Prostate gland (tissue), 2 donors: ENCODE measurements around the gene PVALB. TPM values are rescaled to one million over a fixed set of nuclear protein-coding genes. Genes with fewer than 3 reads are reported as not detected.

ENCODE experiments used
- DNase-seq: peaks from one replicate; pipeline ENCODE4 v3.0.0-alpha.2; 2019; ENCODE audit warnings: low spot score
- H3K27ac ChIP-seq, 2 donors: fragments of 200-600 bp; sonication (generic); 2 replicates each; pipeline ENCODE4 v1.5.1; 2017 to 2019
- H3K27me3 ChIP-seq: fragments of 200-600 bp; sonication (generic); replicated peaks from 2 replicates; pipeline ENCODE4 v1.5.1; 2019; ENCODE audit not compliant: insufficient read depth
- H3K36me3 ChIP-seq, 2 donors: fragments of 200-600 bp; sonication (generic); 1 replicate in 1 of 2; 2 replicates in 1 of 2; pipeline versions ENCODE4 v1.5.1 to v1.8.1; 2017 to 2019
- H3K4me1 ChIP-seq: fragments of 200-600 bp; sonication (generic); replicated peaks from 2 replicates; pipeline ENCODE4 v1.5.1; 2019
- H3K4me3 ChIP-seq, 2 donors: fragments of 200-600 bp; sonication (generic); 2 replicates each; pipeline ENCODE4 v1.5.1; 2017 to 2019
- H3K9me3 ChIP-seq: fragments of 200-600 bp; sonication (generic); 2 replicates; pipeline ENCODE4 v1.5.1; 2017
- POLR2A ChIP-seq: fragments of 450-650 bp; IDR thresholded peaks from one replicate; pipeline ENCODE4 v1.6.1; 2016; ENCODE audit warnings: antibody characterized with exemption, mild to moderate bottlenecking
- POLR2AphosphoS5 ChIP-seq: sonication (generic); formaldehyde crosslinking; IDR thresholded peaks from one replicate; pipeline ENCODE4 v1.6.1; 2017; ENCODE audit warnings: antibody characterized with exemption
- WGBS: methylation state at CpG from one replicate; pipeline ENCODE4 v1.1.5; 2018; 5-methylcytosine and 5-hydroxymethylcytosine counted together
- intact Hi-C: fragments of 100-400 bp; cut with DNase I; formaldehyde crosslinking; loops from one replicate; pipeline ENCODE4 v1.14.2; 2022
- total RNA-seq, 2 donors: library from RNA; depleted of rRNA; stranded (reverse); fragments of >200 nt; gene quantifications; one replicate each; pipeline ENCODE4 v1.1.0, GENCODE V29; 2016
- TF ChIP-seq, protein P1 (sequence below), 4 experiments: fragments of 200-600 bp in 2 of 4; fragments of 450-650 bp in 2 of 4; sonication (generic) in 2 of 4; IDR thresholded peaks; 1 replicate in 3 of 4; 2 replicates in 1 of 4; pipeline ENCODE4 v1.5.1; 2016 to 2019; ENCODE audit warnings: antibody characterized with exemption in 4 of 4, mild to moderate bottlenecking in 2 of 4, moderate library complexity in 2 of 4

The PVALB gene
- total RNA-seq, 2 donors from 2014 or later: 3.1 TPM; not detected in 1

GRCh38 chr22:36823186-36823839, 6.5 kb upstream of the PVALB start:
- no peak for TF ChIP-seq POLR2A
- TF ChIP-seq POLR2AphosphoS5: no peak
- TF ChIP-seq, protein P1, sequence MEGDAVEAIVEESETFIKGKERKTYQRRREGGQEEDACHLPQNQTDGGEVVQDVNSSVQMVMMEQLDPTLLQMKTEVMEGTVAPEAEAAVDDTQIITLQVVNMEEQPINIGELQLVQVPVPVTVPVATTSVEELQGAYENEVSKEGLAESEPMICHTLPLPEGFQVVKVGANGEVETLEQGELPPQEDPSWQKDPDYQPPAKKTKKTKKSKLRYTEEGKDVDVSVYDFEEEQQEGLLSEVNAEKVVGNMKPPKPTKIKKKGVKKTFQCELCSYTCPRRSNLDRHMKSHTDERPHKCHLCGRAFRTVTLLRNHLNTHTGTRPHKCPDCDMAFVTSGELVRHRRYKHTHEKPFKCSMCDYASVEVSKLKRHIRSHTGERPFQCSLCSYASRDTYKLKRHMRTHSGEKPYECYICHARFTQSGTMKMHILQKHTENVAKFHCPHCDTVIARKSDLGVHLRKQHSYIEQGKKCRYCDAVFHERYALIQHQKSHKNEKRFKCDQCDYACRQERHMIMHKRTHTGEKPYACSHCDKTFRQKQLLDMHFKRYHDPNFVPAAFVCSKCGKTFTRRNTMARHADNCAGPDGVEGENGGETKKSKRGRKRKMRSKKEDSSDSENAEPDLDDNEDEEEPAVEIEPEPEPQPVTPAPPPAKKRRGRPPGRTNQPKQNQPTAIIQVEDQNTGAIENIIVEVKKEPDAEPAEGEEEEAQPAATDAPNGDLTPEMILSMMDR (IDR thresholded peaks at IDR 0.05): no peak
- WGBS: 68% methylated on average over 17 of the region's 17 CpGs
- no peak for DNase-seq
- Histone ChIP-seq H3K9me3 (no peaks in the 10 kb centered on the region), H3K4me1 (no peaks in the 10 kb centered on the region), H3K4me3 (no peak overlapping the region), H3K27ac (no peak overlapping the region), H3K36me3 (no peaks in the 10 kb centered on the region), H3K27me3 (peaks cover 15% of the 10 kb centered on the region)
- intact Hi-C loops: no loop called here

DNA sequence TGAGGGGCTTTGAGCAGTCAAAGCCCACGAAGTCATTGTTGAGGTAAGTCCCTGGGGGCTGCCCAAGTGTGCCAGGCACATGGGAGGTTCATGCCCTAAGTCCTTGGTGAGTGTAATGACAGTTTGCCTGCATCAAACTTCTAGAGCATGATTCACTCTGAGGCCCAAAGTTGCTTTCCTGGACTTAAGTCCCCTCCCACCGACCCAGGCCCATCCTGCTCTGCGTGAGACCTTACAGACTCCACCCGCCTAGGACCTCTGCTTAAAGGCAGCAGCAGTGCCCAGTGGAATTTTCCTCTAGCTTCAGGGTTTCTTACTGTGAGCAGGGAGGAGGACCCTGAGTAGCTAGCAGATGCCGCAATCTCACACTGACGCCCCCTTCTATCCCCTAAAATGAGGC, 5.7 kb upstream of the PVALB start:
- Histone ChIP-seq H3K27ac (no peak overlapping the region), H3K9me3 (no peaks in the 10 kb centered on the region), H3K4me3 (no peak overlapping the region), H3K36me3 (no peaks in the 10 kb centered on the region), H3K4me1 (no peaks in the 10 kb centered on the region), H3K27me3 (peaks cover 22% of the 10 kb centered on the region)
- intact Hi-C loops: no loop called here
- WGBS: 82% methylated on average over 6 of the region's 6 CpGs
- TF ChIP-seq, protein P1 (IDR thresholded peaks at IDR 0.05): no peak
- TF ChIP-seq POLR2AphosphoS5: no peak
- no peak for TF ChIP-seq POLR2A
- no peak for DNase-seq

GRCh38 chr22:36819112-36819511, 2.3 kb upstream of the PVALB start:
- Histone ChIP-seq H3K27me3 (peaks cover 31% of the 10 kb centered on the region), H3K9me3 (no peaks in the 10 kb centered on the region), H3K4me3 (no peak overlapping the region), H3K4me1 (no peaks in the 10 kb centered on the region), H3K27ac (no peak overlapping the region), H3K36me3 (no peaks in the 10 kb centered on the region)
- no peak for TF ChIP-seq POLR2AphosphoS5
- no peak for TF ChIP-seq POLR2A
- TF ChIP-seq, protein P1 (IDR thresholded peaks at IDR 0.05): no peak
- no peak for DNase-seq
- WGBS: 30% methylated on average over 9 of the region's 9 CpGs
- intact Hi-C loops: no loop called here

DNA sequence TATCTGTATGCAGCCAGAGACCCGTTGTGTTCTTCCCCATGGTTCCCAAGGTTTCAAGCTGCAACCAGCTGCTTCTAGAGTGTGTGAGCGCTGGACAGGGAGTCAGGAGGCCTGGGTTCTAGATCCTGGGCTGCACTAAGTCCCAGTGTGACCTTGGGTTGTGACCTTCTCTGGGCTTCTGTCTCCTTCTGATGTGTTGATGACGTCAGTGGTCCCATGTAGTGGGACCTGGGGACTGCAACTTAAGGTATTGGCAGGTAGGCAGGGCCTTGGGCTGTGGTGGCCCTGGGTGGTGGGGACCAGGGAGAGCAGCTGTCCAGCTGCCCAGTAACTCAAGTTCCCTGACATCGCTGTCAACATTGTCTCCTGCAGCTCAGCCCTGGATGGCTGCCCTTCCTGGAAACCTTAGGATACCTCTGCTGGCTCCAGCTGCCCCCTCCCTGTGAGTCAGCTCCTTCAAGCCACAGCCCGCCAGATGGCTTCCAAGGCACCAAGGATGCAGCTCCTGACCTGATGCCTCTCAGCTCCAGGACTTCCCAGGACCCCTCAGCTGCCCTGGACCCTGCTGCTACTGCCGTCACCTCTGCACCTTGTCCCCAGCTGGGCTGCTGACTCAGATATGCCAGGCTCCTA, 1.3 kb upstream of the PVALB start:
- no peak for DNase-seq
- WGBS: 93% methylated on average over 5 of the region's 6 CpGs
- Histone ChIP-seq H3K27me3 (peaks cover 31% of the 10 kb centered on the region), H3K4me3 (no peak overlapping the region), H3K36me3 (no peaks in the 10 kb centered on the region), H3K4me1 (no peaks in the 10 kb centered on the region), H3K9me3 (no peaks in the 10 kb centered on the region), H3K27ac (no peak overlapping the region)
- no peak for TF ChIP-seq POLR2AphosphoS5
- TF ChIP-seq, protein P1 (IDR thresholded peaks at IDR 0.05): no peak
- intact Hi-C loops: no loop called here

DNA sequence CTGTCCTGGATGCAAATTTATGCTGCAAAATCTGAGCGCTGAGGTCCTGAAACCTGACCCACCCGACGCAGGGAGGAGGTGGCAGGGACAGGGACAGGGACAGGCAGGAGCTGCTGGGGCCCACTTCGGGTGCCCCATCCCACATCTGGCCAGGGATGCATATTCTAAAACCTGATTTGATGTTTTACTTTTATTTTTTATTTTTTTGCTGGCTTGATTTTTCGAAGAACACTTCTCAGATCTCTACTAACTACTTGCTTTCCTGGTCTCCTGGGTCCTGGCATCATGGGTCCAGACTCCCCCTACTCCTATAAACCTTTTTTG, 652 bp upstream of the PVALB start:
- H3K9me3 ChIP-seq: no peaks in the 10 kb centered on the region
- intact Hi-C loops: no loop called here
- WGBS: 49% methylated on average over 5 of the region's 5 CpGs
- H3K4me1 ChIP-seq: no peaks in the 10 kb centered on the region
- no peaks in the 10 kb centered on the region for H3K36me3 ChIP-seq
- H3K27ac ChIP-seq: no peak overlapping the region
- no peak for DNase-seq
- TF ChIP-seq, protein P1 (IDR thresholded peaks at IDR 0.05): no peak
- no peak for TF ChIP-seq POLR2AphosphoS5
- H3K4me3 ChIP-seq: no peak overlapping the region
- peaks cover 27% of the 10 kb centered on the region for H3K27me3 ChIP-seq
